Astrocyte of the spinal cord (primary cell): ENCODE data around the gene TSKS.

Experiments
- DNase-seq: peaks from one replicate; pipeline ENCODE4 v3.0.0; 2011; ENCODE audit warnings: low read depth, low spot score
- H3K4me3 ChIP-seq: 2 replicates; pipeline ENCODE4 v1.5.1; 2011; ENCODE audit warnings: low read depth, mild to moderate bottlenecking, low read length, moderate library complexity
- in situ Hi-C: cut with HindIII; loops from 2 replicates; pipeline ENCODE4 v1.10.0; 2017; ENCODE audit warnings: low sequenced_read_pairs
- TF ChIP-seq, protein P1 (sequence below): IDR thresholded peaks from 2 replicates; pipeline ENCODE4 v1.5.1; 2012; ENCODE audit warnings: low read depth, mild to moderate bottlenecking, low read length, inconsistent platforms

TSKS gene

DNA sequence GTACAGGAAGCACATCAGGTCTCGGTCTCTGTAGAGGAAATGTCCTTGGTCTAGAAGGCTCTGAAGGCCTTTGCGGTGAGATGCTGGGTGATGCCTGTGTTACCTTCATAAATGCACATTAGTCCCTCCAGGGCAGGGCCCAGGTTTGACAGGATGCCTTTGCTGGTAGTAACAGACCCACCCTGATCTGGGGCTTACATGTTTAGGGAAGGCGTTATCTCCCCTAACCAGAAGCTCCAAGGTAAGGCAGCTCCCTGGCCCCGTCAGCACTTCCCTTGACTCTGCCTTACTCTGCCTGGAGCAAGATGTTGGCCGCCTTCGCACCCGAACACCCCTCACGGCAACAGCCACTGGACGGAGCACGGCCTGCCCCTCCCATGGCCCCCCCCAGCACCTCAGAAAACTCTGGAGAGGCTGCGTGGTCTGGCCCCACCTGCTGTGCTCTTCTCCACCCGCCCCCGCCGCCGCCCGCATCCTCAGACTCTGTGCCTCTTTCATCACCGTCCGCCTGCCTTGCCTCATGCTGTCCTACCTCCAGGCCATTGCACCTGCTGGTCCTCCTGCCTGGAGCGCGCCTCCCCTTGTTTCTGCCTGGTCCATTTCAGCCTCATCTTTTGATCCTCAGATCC, 12.8 kb upstream of the TSKS start:
- no peak overlapping the region for H3K4me3 ChIP-seq
- in situ Hi-C loops: no loop called here
- TF ChIP-seq, protein P1, sequence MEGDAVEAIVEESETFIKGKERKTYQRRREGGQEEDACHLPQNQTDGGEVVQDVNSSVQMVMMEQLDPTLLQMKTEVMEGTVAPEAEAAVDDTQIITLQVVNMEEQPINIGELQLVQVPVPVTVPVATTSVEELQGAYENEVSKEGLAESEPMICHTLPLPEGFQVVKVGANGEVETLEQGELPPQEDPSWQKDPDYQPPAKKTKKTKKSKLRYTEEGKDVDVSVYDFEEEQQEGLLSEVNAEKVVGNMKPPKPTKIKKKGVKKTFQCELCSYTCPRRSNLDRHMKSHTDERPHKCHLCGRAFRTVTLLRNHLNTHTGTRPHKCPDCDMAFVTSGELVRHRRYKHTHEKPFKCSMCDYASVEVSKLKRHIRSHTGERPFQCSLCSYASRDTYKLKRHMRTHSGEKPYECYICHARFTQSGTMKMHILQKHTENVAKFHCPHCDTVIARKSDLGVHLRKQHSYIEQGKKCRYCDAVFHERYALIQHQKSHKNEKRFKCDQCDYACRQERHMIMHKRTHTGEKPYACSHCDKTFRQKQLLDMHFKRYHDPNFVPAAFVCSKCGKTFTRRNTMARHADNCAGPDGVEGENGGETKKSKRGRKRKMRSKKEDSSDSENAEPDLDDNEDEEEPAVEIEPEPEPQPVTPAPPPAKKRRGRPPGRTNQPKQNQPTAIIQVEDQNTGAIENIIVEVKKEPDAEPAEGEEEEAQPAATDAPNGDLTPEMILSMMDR: no peak
- no peak for DNase-seq

GRCh38 chr19:49774969-49775368, 11.9 kb upstream of the TSKS start:
- TF ChIP-seq, protein P1: no peak
- H3K4me3 ChIP-seq: no peak overlapping the region
- in situ Hi-C loops: no loop called here
- DNase-seq: no peak

DNA sequence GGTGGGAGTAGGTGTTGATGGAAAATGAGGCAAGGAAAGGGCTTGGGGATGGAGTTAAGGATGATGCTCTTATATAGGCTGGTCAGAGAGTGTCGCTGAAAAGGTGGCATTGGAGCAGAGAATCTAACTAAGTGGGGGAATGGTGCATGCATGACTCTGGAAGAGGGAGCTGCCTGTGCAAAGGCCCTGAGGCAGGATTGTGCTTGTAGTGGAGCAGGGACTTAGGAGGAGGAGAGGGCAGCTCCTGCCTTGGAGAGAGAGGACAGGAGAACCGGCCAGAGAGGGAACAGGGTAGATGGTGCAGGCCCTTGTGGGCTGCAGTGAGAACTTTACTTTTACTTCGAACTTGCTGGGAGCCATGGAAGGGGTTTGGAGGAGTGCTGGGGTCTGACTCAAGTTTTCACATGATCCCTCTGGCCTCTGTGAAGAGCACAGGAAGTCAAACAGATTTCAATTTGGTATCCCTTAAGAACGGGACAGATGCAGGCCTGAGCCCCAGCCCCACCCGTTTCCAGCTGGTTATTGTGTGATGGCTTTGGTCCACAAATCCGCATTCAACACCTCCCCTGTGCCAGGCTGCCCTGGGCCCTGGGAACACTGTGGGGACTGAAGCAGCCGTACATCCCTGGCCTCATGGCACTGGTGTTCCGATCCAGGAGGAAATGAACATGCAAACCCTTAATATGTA, 10.7 kb upstream of the TSKS start:
- no peak for DNase-seq
- H3K4me3 ChIP-seq: no peak overlapping the region
- in situ Hi-C loops: no loop called here
- TF ChIP-seq, protein P1: no peak

GRCh38 chr19:49772850-49773432, 9.8 kb upstream of the TSKS start:
- in situ Hi-C loops: no loop called here
- no peak for DNase-seq
- TF ChIP-seq, protein P1: no peak
- H3K4me3 ChIP-seq: no peak overlapping the region

- in situ Hi-C loops: no loop called here
- TF ChIP-seq, protein P1: no peak
- DNase-seq: no peak
- no peak overlapping the region for H3K4me3 ChIP-seq
Measured at GRCh38 chr19:49771674-49772139, 8.6 kb upstream of the TSKS start.

- in situ Hi-C loops: no loop called here
- DNase-seq: no peak
- TF ChIP-seq, protein P1: no peak
- H3K4me3 ChIP-seq: no peak overlapping the region
Measured at GRCh38 chr19:49770529-49770928, 7.4 kb upstream of the TSKS start.
